Fibroblast of lung (primary cell): ENCODE data around the gene ASIC4.

Source experiments
- CTCF ChIP-seq, 2 donors: IDR thresholded peaks in 1 of 2; conservative IDR thresholded peaks in 1 of 2; 1 replicate in 1 of 2; 2 replicates in 1 of 2; pipeline ENCODE4 v1.5.1; 2011 to 2012; ENCODE audit warnings: low read length in 2 of 2, control low read depth in 1 of 2, inconsistent platforms in 1 of 2, low read depth in 1 of 2, mild to moderate bottlenecking in 1 of 2
- EZH2 ChIP-seq: IDR thresholded peaks from 2 replicates; pipeline ENCODE4 v1.5.1; 2012; ENCODE audit warnings: low read length, control low read depth, mild to moderate bottlenecking; ENCODE audit errors: missing control alignments

- TF ChIP-seq CTCF (conservative IDR thresholded peaks at IDR 0.05 in 1 of 2, IDR thresholded peaks at IDR 0.05 in 1 of 2; ENCODE audit: low read depth in 1 of 2, low read length in 2 of 2) = no peak
- TF ChIP-seq EZH2 = peak; percentile 56
Observed at GRCh38 chr2:219512524-219513216, 1.6 kb upstream of the ASIC4 start.
